Upper lobe of right lung (tissue), 1 donor: Measurements from ENCODE around the gene INPP4B. TPM values are rescaled to one million over a fixed set of nuclear protein-coding genes. Genes with fewer than 3 reads are reported as not detected.

Experiments
- ATAC-seq: fragments of 200-7000 bp; cut with Tn5 transposase; one replicate; pipeline ENCODE4 v1.9.1; 2020; ENCODE audit warnings: mild to moderate bottlenecking, moderate library complexity
- DNase-seq: peaks from one replicate; pipeline ENCODE4 v3.0.0-alpha.2; 2020
- H3K27ac ChIP-seq: fragments of 200-600 bp; one replicate; pipeline ENCODE4 v1.8.0; 2022
- H3K27me3 ChIP-seq: fragments of 200-600 bp; one replicate; pipeline ENCODE4 v1.8.0; 2022; ENCODE audit warnings: mild to moderate bottlenecking
- H3K36me3 ChIP-seq: fragments of 200-600 bp; one replicate; pipeline ENCODE4 v1.8.0; 2022
- H3K4me1 ChIP-seq: fragments of 200-600 bp; one replicate; pipeline ENCODE4 v1.8.0; 2022
- H3K4me3 ChIP-seq: fragments of 200-600 bp; one replicate; pipeline ENCODE4 v1.8.0; 2022; ENCODE audit warnings: mild to moderate bottlenecking
- H3K9me3 ChIP-seq: fragments of 200-600 bp; one replicate; pipeline ENCODE4 v1.8.0; 2022
- CTCF ChIP-seq: fragments of 200-600 bp; IDR thresholded peaks from one replicate; pipeline ENCODE4 v1.8.0; 2022; ENCODE audit warnings: antibody characterized with exemption
- intact Hi-C: fragments of 100-400 bp; cut with DNase I; formaldehyde crosslinking; loops from one replicate; pipeline ENCODE4 v1.11.0; 2022
- total RNA-seq: library from RNA; stranded (reverse); fragmentation: NEBNext Ultra II Directional; extraction: Animal tissue kit (Norgen Biotek cat#: 25700); gene quantifications from one replicate; pipeline ENCODE4 v1.2.1, GENCODE V29; 2021
- donor health status: DM: no; HTN: yes; CAD: no; lungs with severe emphysema.

The INPP4B gene
- total RNA-seq, 1 donor from 2014 or later, result 20.7 TPM

DNA sequence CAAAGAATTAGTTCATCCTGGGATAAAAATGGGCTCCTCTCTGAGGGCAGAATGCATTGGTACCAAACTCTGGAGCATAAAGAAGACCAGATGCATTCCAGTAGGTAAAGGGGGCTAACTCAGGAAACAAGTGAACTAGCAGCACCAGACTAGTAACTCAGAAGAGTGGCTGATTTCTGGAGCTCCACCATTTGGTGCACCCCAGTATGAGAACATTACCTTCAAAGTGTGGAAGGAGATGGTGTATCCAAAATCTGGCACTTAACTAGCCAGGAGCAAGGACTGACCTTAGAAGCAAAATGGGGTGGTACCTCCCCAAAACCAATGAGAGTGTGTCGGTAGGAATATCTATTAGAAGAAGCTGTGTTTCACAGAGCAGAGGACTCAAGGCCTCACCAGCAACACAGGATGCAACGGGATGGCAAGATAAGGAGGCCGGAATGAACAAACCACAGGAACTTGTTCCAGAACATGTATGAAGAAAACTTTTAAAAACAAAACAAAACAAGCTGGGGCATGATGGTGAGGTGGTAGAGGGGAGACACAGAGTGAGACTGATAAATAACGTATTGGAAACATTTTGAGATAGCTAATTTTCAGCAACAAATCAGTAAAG lies 142.3 kb downstream of the INPP4B start:
- Histone ChIP-seq H3K4me3 (no peak overlapping the region), H3K9me3 (no peaks in the 10 kb centered on the region), H3K27ac (no peak overlapping the region), H3K4me1 (no peaks in the 10 kb centered on the region), H3K27me3 (no peaks in the 10 kb centered on the region), H3K36me3 (no peaks in the 10 kb centered on the region)
- no peak for TF ChIP-seq CTCF
- ATAC-seq, result no peak
- no peak for DNase-seq
- intact Hi-C loops, result no loop called here

- DNase-seq, result no peak
- H3K36me3 ChIP-seq, result no peaks in the 10 kb centered on the region
- no peaks in the 10 kb centered on the region for H3K9me3 ChIP-seq
- no peaks in the 10 kb centered on the region for H3K4me1 ChIP-seq
- H3K4me3 ChIP-seq, result no peak overlapping the region
- intact Hi-C loops, result no loop called here
- no peak overlapping the region for H3K27ac ChIP-seq
- no peak for ATAC-seq
- TF ChIP-seq CTCF, result no peak
- H3K27me3 ChIP-seq, result no peaks in the 10 kb centered on the region
These were observed 145.1 kb downstream of the INPP4B start for GRCh38 chr4:142701017-142701416.

DNA sequence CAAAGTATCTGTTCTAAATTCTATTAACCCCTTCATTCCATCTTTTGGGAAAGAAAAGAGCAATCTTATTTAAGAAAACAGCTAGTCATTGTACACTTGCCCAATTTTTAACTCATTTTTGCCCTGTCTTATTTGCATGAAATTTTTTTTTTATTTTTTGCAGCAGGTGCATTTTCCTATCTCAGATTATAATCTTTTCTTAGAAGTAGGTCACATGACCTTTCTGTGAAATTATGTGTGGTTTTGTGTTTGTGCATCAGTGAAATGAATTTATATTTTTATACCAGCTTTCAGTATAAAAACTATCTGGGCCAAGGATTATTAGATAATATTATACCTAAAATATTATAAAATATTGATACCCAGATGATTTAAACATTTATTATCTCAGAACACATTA lies 145.6 kb downstream of the INPP4B start:
- no peak overlapping the region for H3K4me3 ChIP-seq
- no peaks in the 10 kb centered on the region for H3K4me1 ChIP-seq
- no peak for ATAC-seq
- H3K27ac ChIP-seq, result no peak overlapping the region
- H3K9me3 ChIP-seq, result no peaks in the 10 kb centered on the region
- no peaks in the 10 kb centered on the region for H3K27me3 ChIP-seq
- no peak for TF ChIP-seq CTCF
- intact Hi-C loops, result no loop called here
- DNase-seq, result no peak
- no peaks in the 10 kb centered on the region for H3K36me3 ChIP-seq

- no peaks in the 10 kb centered on the region for H3K4me1 ChIP-seq
- no peaks in the 10 kb centered on the region for H3K27me3 ChIP-seq
- intact Hi-C loops, result no loop called here
- TF ChIP-seq CTCF, result no peak
- H3K36me3 ChIP-seq, result no peaks in the 10 kb centered on the region
- DNase-seq (no peak), ATAC-seq (no peak)
- H3K9me3 ChIP-seq, result no peaks in the 10 kb centered on the region
- no peak overlapping the region for H3K27ac ChIP-seq
- H3K4me3 ChIP-seq, result no peak overlapping the region
These were observed 147.5 kb downstream of the INPP4B start for GRCh38 chr4:142698552-142698951.

DNA sequence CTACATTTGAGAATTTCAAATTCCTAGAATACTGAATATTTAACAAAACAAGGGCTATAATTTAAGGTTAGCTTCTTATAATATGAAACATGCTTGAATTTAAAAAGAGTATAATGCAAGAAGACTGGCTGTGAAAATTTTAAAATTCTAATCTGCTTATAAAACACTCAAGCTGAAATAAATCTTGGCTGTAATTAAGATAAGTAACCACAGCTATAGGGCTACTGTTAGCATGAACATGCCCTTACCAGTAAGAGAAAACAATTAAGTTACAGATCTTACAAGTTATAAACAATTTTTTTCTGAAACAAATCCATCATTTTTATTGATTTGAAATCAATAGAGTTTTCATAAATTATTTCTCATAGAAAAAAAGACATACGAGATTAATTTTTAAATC lies 148.2 kb downstream of the INPP4B start:
- no peak for DNase-seq
- ATAC-seq, result no peak
- no peaks in the 10 kb centered on the region for H3K27me3 ChIP-seq
- H3K36me3 ChIP-seq, result no peaks in the 10 kb centered on the region
- no peaks in the 10 kb centered on the region for H3K4me1 ChIP-seq
- no peak overlapping the region for H3K27ac ChIP-seq
- no peaks in the 10 kb centered on the region for H3K9me3 ChIP-seq
- H3K4me3 ChIP-seq, result no peak overlapping the region
- intact Hi-C loops, result no loop called here
- no peak for TF ChIP-seq CTCF

DNA sequence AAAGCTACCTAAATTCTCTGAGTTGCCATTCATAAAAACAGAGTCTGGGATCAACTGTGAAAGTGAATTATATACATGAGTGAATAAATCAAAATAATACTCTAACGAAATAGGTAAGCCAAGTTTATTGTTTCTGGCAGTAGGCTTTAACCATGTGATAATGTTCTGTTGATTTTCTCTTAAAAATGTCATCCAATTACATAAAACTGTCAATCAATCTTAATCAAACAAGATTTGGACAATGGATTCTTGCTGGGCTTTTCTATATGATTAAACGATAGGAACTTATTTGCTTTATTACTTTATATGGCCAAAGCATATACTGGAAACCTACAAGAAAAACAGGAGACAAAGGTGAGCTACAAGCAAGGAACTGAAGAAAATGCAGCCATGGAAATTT lies 148.8 kb downstream of the INPP4B start:
- Histone ChIP-seq H3K4me3 (no peak overlapping the region), H3K27me3 (no peaks in the 10 kb centered on the region), H3K27ac (no peak overlapping the region), H3K4me1 (no peaks in the 10 kb centered on the region), H3K9me3 (no peaks in the 10 kb centered on the region), H3K36me3 (no peaks in the 10 kb centered on the region)
- no peak for TF ChIP-seq CTCF
- ATAC-seq (no peak), DNase-seq (no peak)
- intact Hi-C loops, result no loop called here
